H1 (cell line): ENCODE data around the gene TMEM170A. TPM values are rescaled to one million over a fixed set of nuclear protein-coding genes. Genes with fewer than 3 reads are reported as not detected.

Experiments used
- CTCF ChIA-PET: fragments of 300-600 bp; sonication (Branson Sonifier 250); formaldehyde crosslinking; loops from one replicate; lab custom pipeline; 2021; ENCODE audit not compliant: partially characterized antibody; lab: Charles Lee
- POLR2A ChIA-PET: fragments of 300-600 bp; sonication (Branson Sonifier 250); formaldehyde crosslinking; loops from one replicate; lab custom pipeline; 2021; ENCODE audit warnings: inconsistent platforms; ENCODE audit not compliant: partially characterized antibody; lab: Charles Lee
- DNase-seq, 2 experiments: peaks; one replicate each; pipeline versions ENCODE4 v3.0.0 to v3.0.0-alpha.2; 2010 to 2022; ENCODE audit warnings: low spot score in 2 of 2, low read depth in 1 of 2, mixed read lengths in 1 of 2
- FAIRE-seq: peaks from 2 replicates; lab custom pipeline; 2011; peaks lifted over from hg19 to GRCh38; lab: Jason Lieb, UNC
- H2AFZ ChIP-seq: 2 replicates; pipeline ENCODE4 v1.8.1; 2012; ENCODE audit warnings: low read length, inconsistent platforms
- H2AK5ac ChIP-seq: 2 replicates; pipeline ENCODE4 v1.6.1; 2013; ENCODE audit warnings: low read depth, low read length
- H2BK120ac ChIP-seq: replicated peaks from 2 replicates; pipeline ENCODE3; 2013; ENCODE audit warnings: low read depth, low read length, inconsistent platforms
- H2BK12ac ChIP-seq: 2 replicates; pipeline ENCODE4 v1.6.1; 2013; ENCODE audit warnings: low read depth, low read length
- H2BK15ac ChIP-seq: 2 replicates; pipeline ENCODE4 v1.6.1; 2013; ENCODE audit warnings: low read length
- H2BK20ac ChIP-seq: 2 replicates; pipeline ENCODE4 v1.6.1; 2013; ENCODE audit warnings: low read length
- H2BK5ac ChIP-seq: 2 replicates; pipeline ENCODE4 v1.6.1; 2013; ENCODE audit warnings: low read depth, low read length
- H3K14ac ChIP-seq: 2 replicates; pipeline ENCODE4 v1.6.1; 2013; ENCODE audit warnings: inconsistent platforms; ENCODE audit not compliant: insufficient read length
- H3K18ac ChIP-seq: 2 replicates; pipeline ENCODE4 v1.6.1; 2013; ENCODE audit warnings: low read length; ENCODE audit errors: extremely low read depth
- H3K23ac ChIP-seq: 2 replicates; pipeline ENCODE4 v1.6.1; 2013; ENCODE audit warnings: inconsistent platforms; ENCODE audit not compliant: insufficient read length
- H3K23me2 ChIP-seq: 2 replicates; pipeline ENCODE4 v1.6.1; 2013; ENCODE audit warnings: low read depth, low read length
- H3K27ac ChIP-seq: 2 replicates; pipeline ENCODE4 v1.6.1; 2011; ENCODE audit warnings: low read depth, low read length, inconsistent platforms
- H3K27me3 ChIP-seq, 4 experiments: replicated peaks in 1 of 4; 1 replicate in 1 of 4; 2 replicates in 3 of 4; pipeline versions ENCODE4 v1.6.1 to v1.8.1; 2011 to 2013; ENCODE audit warnings: low read length in 3 of 4, mild to moderate bottlenecking in 3 of 4, inconsistent platforms in 2 of 4, mixed read lengths in 2 of 4, moderate library complexity in 1 of 4; ENCODE audit not compliant: control insufficient read depth in 3 of 4, insufficient read depth in 3 of 4; ENCODE audit errors: extremely low read depth in 1 of 4
- H3K36me3 ChIP-seq, 4 experiments: 2 replicates each; pipeline versions ENCODE4 v1.6.1 to v1.8.1; 2011 to 2013; ENCODE audit warnings: mild to moderate bottlenecking in 4 of 4, low read length in 3 of 4, moderate library complexity in 2 of 4, control low read depth in 1 of 4, inconsistent platforms in 1 of 4; ENCODE audit not compliant: insufficient read depth in 4 of 4, control insufficient read depth in 2 of 4
- H3K4ac ChIP-seq: replicated peaks from 2 replicates; pipeline ENCODE3; 2013; ENCODE audit warnings: low read length, low read depth, mixed read lengths, inconsistent platforms; ENCODE audit not compliant: insufficient read length
- H3K4me1 ChIP-seq, 4 experiments: replicated peaks in 1 of 4; 1 replicate in 1 of 4; 2 replicates in 3 of 4; pipeline versions ENCODE4 v1.6.1 to v1.8.1; 2011 to 2013; ENCODE audit warnings: low read length in 3 of 4, inconsistent platforms in 2 of 4, mixed read lengths in 1 of 4; ENCODE audit not compliant: insufficient read depth in 4 of 4, control insufficient read depth in 3 of 4
- H3K4me2 ChIP-seq, 2 experiments: 2 replicates each; pipeline versions ENCODE4 v1.6.1 to v1.8.1; 2011 to 2013; ENCODE audit warnings: low read depth in 2 of 2, low read length in 2 of 2, control low read depth in 1 of 2, inconsistent platforms in 1 of 2, mild to moderate bottlenecking in 1 of 2; ENCODE audit not compliant: insufficient read depth in 1 of 2
- H3K4me3 ChIP-seq, 4 experiments: fragments of 200-600, 300-600 bp in 1 of 4; sonication (generic), shearing (Covaris generic), sonication (Bioruptor Twin) in 1 of 4; 2 replicates each; pipeline versions ENCODE4 v1.5.1 to v1.8.1; 2011 to 2016; ENCODE audit warnings: low read length in 4 of 4, low read depth in 3 of 4, control low read depth in 2 of 4, inconsistent platforms in 2 of 4, mild to moderate bottlenecking in 2 of 4, mixed read lengths in 1 of 4, moderate library complexity in 1 of 4; ENCODE audit not compliant: insufficient read depth in 2 of 4; ENCODE audit errors: extremely low read depth in 1 of 4
- H3K56ac ChIP-seq: replicated peaks from 2 replicates; pipeline ENCODE3; 2013; ENCODE audit warnings: low read depth, mild to moderate bottlenecking, mixed read lengths, low read length, inconsistent platforms; ENCODE audit not compliant: insufficient read length
- H3K79me1 ChIP-seq: 2 replicates; pipeline ENCODE4 v1.6.1; 2013; ENCODE audit warnings: low read depth, low read length, control low read depth
- H3K79me2 ChIP-seq, 2 experiments: 2 replicates each; pipeline versions ENCODE4 v1.6.1 to v1.8.1; 2012 to 2013; ENCODE audit warnings: low read length in 2 of 2, mild to moderate bottlenecking in 2 of 2, inconsistent platforms in 1 of 2; ENCODE audit not compliant: insufficient read depth in 2 of 2, control insufficient read depth in 1 of 2
- H3K9ac ChIP-seq, 4 experiments: replicated peaks in 1 of 4; 1 replicate in 1 of 4; 2 replicates in 3 of 4; pipeline versions ENCODE4 v1.6.1 to v1.8.1; 2011 to 2013; ENCODE audit warnings: low read depth in 3 of 4, low read length in 3 of 4, control low read depth in 2 of 4, mild to moderate bottlenecking in 2 of 4, moderate library complexity in 2 of 4, inconsistent platforms in 1 of 4; ENCODE audit errors: extremely low read depth in 1 of 4
- H3K9me3 ChIP-seq, 2 experiments: 2 replicates each; pipeline versions ENCODE4 v1.6.1 to v1.8.1; 2012 to 2013; ENCODE audit warnings: mild to moderate bottlenecking in 2 of 2, moderate library complexity in 2 of 2, control low read depth in 1 of 2, inconsistent platforms in 1 of 2, low read depth in 1 of 2, low read length in 1 of 2, mixed read lengths in 1 of 2; ENCODE audit not compliant: insufficient read depth in 2 of 2
- H4K20me1 ChIP-seq, 2 experiments: replicated peaks in 1 of 2; 2 replicates each; pipeline versions ENCODE3 to v1.8.1; 2011 to 2013; ENCODE audit warnings: inconsistent platforms in 2 of 2, low read length in 2 of 2, mild to moderate bottlenecking in 1 of 2; ENCODE audit not compliant: insufficient read depth in 2 of 2, control insufficient read depth in 1 of 2
- H4K5ac ChIP-seq: 2 replicates; pipeline ENCODE4 v1.6.1; 2013; ENCODE audit warnings: low read length, low read depth, mixed read lengths, inconsistent platforms; ENCODE audit not compliant: insufficient read length
- H4K8ac ChIP-seq: 2 replicates; pipeline ENCODE4 v1.8.0; 2013; ENCODE audit warnings: mild to moderate bottlenecking, moderate library complexity, low read length, inconsistent platforms; ENCODE audit not compliant: insufficient read depth; ENCODE audit errors: extremely low read depth
- H4K91ac ChIP-seq: replicated peaks from 2 replicates; pipeline ENCODE3; 2013; ENCODE audit warnings: low read length, mixed read lengths, inconsistent platforms; ENCODE audit not compliant: insufficient read length
- E2F6 ChIP-seq: IDR thresholded peaks from 2 replicates; pipeline ENCODE4 v1.6.1; 2012; ENCODE audit warnings: inconsistent platforms
- EGR1 ChIP-seq: IDR thresholded peaks from 2 replicates; pipeline ENCODE4 v1.6.1; 2011; ENCODE audit warnings: low read depth, low read length, borderline replicate concordance
- HDAC2 ChIP-seq, 2 experiments: fragments of 300-600 bp in 1 of 2; sonication (generic) in 1 of 2; IDR thresholded peaks; 2 replicates each; pipeline ENCODE4 v1.6.1; 2011 to 2012; ENCODE audit warnings: low read depth in 2 of 2, low read length in 2 of 2, mild to moderate bottlenecking in 2 of 2, moderate library complexity in 2 of 2, borderline replicate concordance in 1 of 2, inconsistent platforms in 1 of 2
- JUN ChIP-seq: IDR thresholded peaks from 2 replicates; pipeline ENCODE4 v1.6.1; 2011; ENCODE audit warnings: low read depth, mild to moderate bottlenecking, improper control_type of control experiment, low read length
- JUND ChIP-seq: IDR thresholded peaks from 2 replicates; pipeline ENCODE4 v1.6.1; 2011; ENCODE audit warnings: mild to moderate bottlenecking, improper control_type of control experiment, low read length
- POLR2A ChIP-seq, 2 experiments: IDR thresholded peaks; 1 replicate in 1 of 2; 2 replicates in 1 of 2; pipeline ENCODE4 v1.6.1; 2011; ENCODE audit warnings: low read depth in 2 of 2, low read length in 2 of 2, mild to moderate bottlenecking in 2 of 2; ENCODE audit errors: control extremely low read depth in 1 of 2
- RBBP5 ChIP-seq: IDR thresholded peaks from 2 replicates; pipeline ENCODE4 v1.7.1; 2012; ENCODE audit warnings: low read depth, mild to moderate bottlenecking, inconsistent platforms, low read length, moderate library complexity, borderline replicate concordance
- RFX5 ChIP-seq: IDR thresholded peaks from 2 replicates; pipeline ENCODE4 v1.6.1; 2011; ENCODE audit warnings: low read depth, low read length, improper control_type of control experiment, borderline replicate concordance
- SIN3A ChIP-seq, 2 experiments: IDR thresholded peaks in 1 of 2; conservative IDR thresholded peaks in 1 of 2; 2 replicates each; pipeline ENCODE4 v1.6.1; 2011 to 2012; ENCODE audit warnings: low read length in 2 of 2, improper control_type of control experiment in 1 of 2, low read depth in 1 of 2, mild to moderate bottlenecking in 1 of 2
- TEAD4 ChIP-seq: IDR thresholded peaks from 2 replicates; pipeline ENCODE4 v1.6.1; 2012; ENCODE audit warnings: low read depth, low read length, inconsistent platforms, mixed read lengths
- YY1 ChIP-seq: IDR thresholded peaks from 2 replicates; pipeline ENCODE4 v1.6.1; 2011; ENCODE audit warnings: low read depth, mild to moderate bottlenecking, low read length
- WGBS, 2 experiments: shearing (Covaris generic) in 1 of 2; methylation state at CpG; one replicate each; pipeline versions ENCODE4 v1.1.6 to v1.1.7; 2013 to 2015; ENCODE audit warnings: low lambda C conversion rate in 2 of 2, mixed read lengths in 2 of 2, inconsistent platforms in 1 of 2, low coverage in 1 of 2, missing lambda C conversion rate in 1 of 2; ENCODE audit not compliant: insufficient replicate concordance in 2 of 2, insufficient coverage in 1 of 2, insufficient read length in 1 of 2; ENCODE audit errors: extremely low coverage in 1 of 2, missing lambda C conversion rate in 1 of 2; 5-methylcytosine and 5-hydroxymethylcytosine counted together
- polyA plus RNA-seq, 7 experiments: library from polyadenylated mRNA; depleted of rRNA in 3 of 7; stranded (reverse) in 5 of 7; unstranded in 2 of 7; fragments of >200 nt in 5 of 7; fragments of 200-250 nt in 2 of 7; gene quantifications; 1 replicate in 5 of 7; 2 replicates in 1 of 7; 4 replicates in 1 of 7; pipeline versions ENCODE4 v1.2.1 to v1.2.3, GENCODE V29; 2011 to 2013; ENCODE audit warnings: missing spikeins in 2 of 7, mixed read lengths in 2 of 7
- total RNA-seq: library from RNA; stranded (reverse); fragmentation: NEBNext Ultra II Directional; extraction: Animal tissue kit (Norgen Biotek cat#: 25700); gene quantifications from 2 replicates; pipeline ENCODE4 v1.2.1, GENCODE V29; 2021
- TF ChIP-seq, protein P1 (sequence below): IDR thresholded peaks from 2 replicates; pipeline ENCODE4 v1.6.1; 2012; ENCODE audit warnings: low read length, inconsistent platforms

Gene TMEM170A
- total and polyA plus RNA-seq, 2 of the 8 experiments (the other 6 are each of a cell fraction or from before 2014, with no cell fraction given) = 22.9 to 56.6 TPM

DNA sequence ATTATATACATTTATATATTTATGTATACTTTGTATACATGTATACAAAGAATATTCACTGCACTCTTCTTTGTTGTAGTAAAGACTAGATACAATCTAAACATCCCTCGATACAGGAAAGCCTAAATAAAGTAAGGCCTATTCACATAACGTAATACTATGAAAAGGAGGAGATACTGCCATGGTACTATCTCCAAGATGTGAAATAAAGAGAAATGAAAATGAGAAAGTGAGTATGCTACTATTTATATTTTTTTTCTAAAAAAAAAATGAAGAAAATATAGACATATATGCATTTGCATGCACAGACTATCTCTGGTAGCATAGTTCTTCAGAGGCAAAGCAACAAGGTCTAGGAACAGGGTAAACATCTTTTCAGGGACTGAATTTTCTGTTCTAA is 50.5 kb downstream of the TMEM170A start:
- H3K23ac ChIP-seq = no peak overlapping the region
- H2BK120ac ChIP-seq = no peak overlapping the region
- DNase-seq = no peak
- H4K20me1 ChIP-seq = peaks cover 4 to 5% of the 10 kb centered on the region in 2 experiments
- ChIA-PET POLR2A (no interaction called here), CTCF (interaction anchor here (0.6 kb wide), 1 partner anchor 29 kb away, joined by 3 read pairs; no protein-coding TSS in a partner anchor)
- peaks cover 4 to 40% (median 28%) of the 10 kb centered on the region in 4 experiments; a peak in 7 of 8 replicates for H3K36me3 ChIP-seq
- H4K5ac ChIP-seq = no peak overlapping the region
- WGBS, 2 experiments = 92% methylated on average over 2 of the region's 2 CpGs; no CpG with 5 or more reads in 1 of the 2 experiments
- no peak overlapping the region for H2AK5ac ChIP-seq
- no peaks in the 10 kb centered on the region; a peak in 1 of 4 replicates for H3K9me3 ChIP-seq
- H2BK12ac ChIP-seq = no peak overlapping the region
- H3K79me1 ChIP-seq = no peaks in the 10 kb centered on the region; the same call in 1 of the 2 replicates
- no peak overlapping the region for H3K4ac ChIP-seq
- no peak overlapping the region for H2AFZ ChIP-seq
- H2BK20ac ChIP-seq = no peak overlapping the region
- H3K9ac ChIP-seq = no peak overlapping the region
- H3K23me2 ChIP-seq = no peaks in the 10 kb centered on the region
- peaks cover 0 to 53% of the 10 kb centered on the region in 2 experiments; a peak in 3 of 4 replicates for H3K79me2 ChIP-seq
- H3K56ac ChIP-seq = no peak overlapping the region
- H3K4me3 ChIP-seq = no peak overlapping the region
- no peak overlapping the region for H3K27ac ChIP-seq
- H2BK5ac ChIP-seq = no peak overlapping the region
- H2BK15ac ChIP-seq = no peak overlapping the region
- no peak overlapping the region for H3K18ac ChIP-seq
- H4K91ac ChIP-seq = no peak overlapping the region
- H4K8ac ChIP-seq = no peak overlapping the region
- H3K27me3 ChIP-seq = no peaks in the 10 kb centered on the region
- no peak overlapping the region for H3K14ac ChIP-seq
- H3K4me2 ChIP-seq = no peak overlapping the region
- H3K4me1 ChIP-seq = peaks cover 0 to 8% (median 4%) of the 10 kb centered on the region in 4 experiments; a peak in 4 of 7 replicates
- FAIRE-seq = no peak
- TF ChIP-seq RBBP5 (no peak), JUND (no peak), EGR1 (no peak), SIN3A (conservative IDR thresholded peaks at IDR 0.05 in 1 of 2, IDR thresholded peaks at IDR 0.05 in 1 of 2; ENCODE audit: low read depth in 1 of 2, low read length in 2 of 2) (no peak), TEAD4 (no peak), HDAC2 (IDR thresholded peaks at IDR 0.05; ENCODE audit: borderline replicate concordance in 1 of 2, low read depth in 2 of 2, low read length in 2 of 2) (no peak), POLR2A (IDR thresholded peaks at IDR 0.05; ENCODE audit: control extremely low read depth in 1 of 2, low read depth in 2 of 2, low read length in 2 of 2) (no peak), JUN (no peak), YY1 (no peak), RFX5 (no peak), E2F6 (no peak)
- TF ChIP-seq, protein P1, sequence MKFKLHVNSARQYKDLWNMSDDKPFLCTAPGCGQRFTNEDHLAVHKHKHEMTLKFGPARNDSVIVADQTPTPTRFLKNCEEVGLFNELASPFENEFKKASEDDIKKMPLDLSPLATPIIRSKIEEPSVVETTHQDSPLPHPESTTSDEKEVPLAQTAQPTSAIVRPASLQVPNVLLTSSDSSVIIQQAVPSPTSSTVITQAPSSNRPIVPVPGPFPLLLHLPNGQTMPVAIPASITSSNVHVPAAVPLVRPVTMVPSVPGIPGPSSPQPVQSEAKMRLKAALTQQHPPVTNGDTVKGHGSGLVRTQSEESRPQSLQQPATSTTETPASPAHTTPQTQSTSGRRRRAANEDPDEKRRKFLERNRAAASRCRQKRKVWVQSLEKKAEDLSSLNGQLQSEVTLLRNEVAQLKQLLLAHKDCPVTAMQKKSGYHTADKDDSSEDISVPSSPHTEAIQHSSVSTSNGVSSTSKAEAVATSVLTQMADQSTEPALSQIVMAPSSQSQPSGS = no peak
